Stomach (tissue), 9 donors: Measurements from ENCODE around the gene DHRSX. TPM values are rescaled to one million over a fixed set of nuclear protein-coding genes. Genes with fewer than 3 reads are reported as not detected.

Experiments
- DNase-seq, 2 donors: peaks; one replicate each; pipeline versions ENCODE4 v3.0.0 to v3.0.0-alpha.2; 2013 to 2019
- H3K27ac ChIP-seq, 5 donors: fragments of 200-600 bp in 4 of 5; sonication (generic) in 4 of 5; one replicate each; pipeline ENCODE4 v1.5.1; 2013 to 2019; ENCODE audit warnings: mild to moderate bottlenecking in 1 of 5, moderate library complexity in 1 of 5
- H3K27me3 ChIP-seq, 3 donors: fragments of 200-600 bp; sonication (generic); one replicate each; pipeline ENCODE4 v1.5.1; 2017 to 2019; ENCODE audit warnings: mixed run types in 1 of 3
- H3K36me3 ChIP-seq, 4 donors: fragments of 200-600 bp; sonication (generic); 1 replicate in 3 of 4; 2 replicates in 1 of 4; pipeline ENCODE4 v1.5.1; 2016 to 2019
- H3K4me1 ChIP-seq, 4 donors: fragments of 200-600 bp; sonication (generic); one replicate each; pipeline ENCODE4 v1.5.1; 2016 to 2019
- H3K4me3 ChIP-seq, 4 donors: fragments of 200-600 bp; sonication (generic) in 3 of 4; one replicate each; pipeline ENCODE4 v1.5.1; 2016 to 2019; ENCODE audit warnings: mild to moderate bottlenecking in 1 of 4
- H3K9me3 ChIP-seq, 4 donors: fragments of 200-600 bp; sonication (generic); one replicate each; pipeline ENCODE4 v1.5.1; 2016 to 2019
- CTCF ChIP-seq, 7 experiments: fragments of 450-650 bp in 4 of 7; fragments of 200-600 bp in 3 of 7; sonication (generic) in 3 of 7; IDR thresholded peaks; one replicate each; pipeline ENCODE4 v1.5.1; 2016 to 2019; ENCODE audit warnings: antibody characterized with exemption in 7 of 7, control low read depth in 2 of 7, mild to moderate bottlenecking in 1 of 7
- EP300 ChIP-seq: sonication (generic); formaldehyde crosslinking; IDR thresholded peaks from one replicate; pipeline ENCODE4 v1.6.1; 2017; ENCODE audit warnings: antibody characterized with exemption
- POLR2A ChIP-seq, 4 donors: fragments of 450-650 bp; IDR thresholded peaks; one replicate each; pipeline ENCODE4 v1.6.1; 2016; ENCODE audit warnings: antibody characterized with exemption in 4 of 4, control low read depth in 2 of 4, mild to moderate bottlenecking in 1 of 4, moderate library complexity in 1 of 4
- POLR2AphosphoS5 ChIP-seq, 3 donors: sonication (generic); formaldehyde crosslinking; IDR thresholded peaks; one replicate each; pipeline ENCODE4 v1.6.1; 2016; ENCODE audit warnings: antibody characterized with exemption in 3 of 3
- WGBS, 5 donors: extraction: QIAGEN DNeasy Blood & Tissue Kit in 3 of 5; methylation state at CpG; one replicate each; pipeline versions ENCODE4 v1.1.5 to v1.1.7; 2013 to 2018; 5-methylcytosine and 5-hydroxymethylcytosine counted together
- intact Hi-C: fragments of 100-400 bp; cut with DNase I; formaldehyde crosslinking; loops from one replicate; pipeline ENCODE4 v1.15.1; 2023; ENCODE audit warnings: low total_unique reads
- polyA plus RNA-seq, 3 donors: library from polyadenylated mRNA; stranded (reverse); fragments of 200-250 nt; gene quantifications; one replicate each; pipeline ENCODE4 v1.2.3, GENCODE V29; 2013
- total RNA-seq, 5 donors: library from RNA; depleted of rRNA; stranded (reverse); fragments of >200 nt; gene quantifications; one replicate each; pipeline versions ENCODE4 v1.1.0 to v1.2.3, GENCODE V29; 2014 to 2016
- donor health status: healthy with polysubstance abuse.
- donor health status: Bipolar disorder and iron deficiency.
- donor health status: healthy.

Gene DHRSX
- total and polyA plus RNA-seq, 8 donors = 11.2 to 69.4 (median 21.1) TPM

- Histone ChIP-seq H3K27me3 (no peaks in the 10 kb centered on the region), H3K36me3 (peaks cover 8 to 57% (median 39%) of the 10 kb centered on the region in 4 donors), H3K27ac (no peak overlapping the region), H3K9me3 (peaks cover 0 to 18% (median 9%) of the 10 kb centered on the region in 4 donors), H3K4me1 (no peaks in the 10 kb centered on the region), H3K4me3 (no peak overlapping the region)
- TF ChIP-seq EP300 (no peak), CTCF (IDR thresholded peaks at IDR 0.05) (no peak), POLR2AphosphoS5 (IDR thresholded peaks at IDR 0.05) (no peak), POLR2A (IDR thresholded peaks at IDR 0.05) (no peak)
- WGBS, 5 donors = 88 to 97% (median 93%) methylated on average over 5 to 6 of the region's 6 CpGs
- DNase-seq = no peak
- intact Hi-C loops = no loop called here
Measured at GRCh38 chrX:2226906-2227656, 273.7 kb downstream of the DHRSX start.

GRCh38 chrX:2226182-2226581 is 274.6 kb downstream of the DHRSX start:
- TF ChIP-seq CTCF (IDR thresholded peaks at IDR 0.05) (no peak), POLR2AphosphoS5 (IDR thresholded peaks at IDR 0.05) (no peak), EP300 (no peak), POLR2A (IDR thresholded peaks at IDR 0.05) (no peak)
- no peak overlapping the region for H3K27ac ChIP-seq
- H3K4me3 ChIP-seq = no peak overlapping the region
- no peaks in the 10 kb centered on the region for H3K4me1 ChIP-seq
- no peaks in the 10 kb centered on the region for H3K27me3 ChIP-seq
- peaks cover 0 to 21% (median 9%) of the 10 kb centered on the region in 4 donors for H3K9me3 ChIP-seq
- peaks cover 9 to 65% (median 43%) of the 10 kb centered on the region in 4 donors for H3K36me3 ChIP-seq
- DNase-seq = no peak
- intact Hi-C loops = no loop called here
- 62 to 94% (median 73%) methylated on average over 8 to 9 of the region's 9 CpGs for WGBS, 5 donors

- Histone ChIP-seq H3K4me3 (no peak overlapping the region), H3K36me3 (peaks cover 20 to 65% (median 44%) of the 10 kb centered on the region in 4 donors), H3K27me3 (no peaks in the 10 kb centered on the region), H3K27ac (no peak overlapping the region), H3K4me1 (no peaks in the 10 kb centered on the region), H3K9me3 (peaks cover 6 to 31% (median 20%) of the 10 kb centered on the region in 4 donors)
- TF ChIP-seq CTCF (IDR thresholded peaks at IDR 0.05) = no peak
- no peak for TF ChIP-seq POLR2A (IDR thresholded peaks at IDR 0.05)
- no peak for TF ChIP-seq EP300
- no peak for TF ChIP-seq POLR2AphosphoS5 (IDR thresholded peaks at IDR 0.05)
- WGBS, 5 donors = 91 to 98% (median 96%) methylated on average over 9 of the region's 9 CpGs
- DNase-seq = no peak
- intact Hi-C loops = no loop called here
Measured at GRCh38 chrX:2224597-2225235, 276.1 kb downstream of the DHRSX start.

GRCh38 chrX:2224161-2224560 is 276.6 kb downstream of the DHRSX start:
- no peaks in the 10 kb centered on the region for H3K4me1 ChIP-seq
- no peak overlapping the region for H3K4me3 ChIP-seq
- no peak for DNase-seq
- WGBS, 5 donors = 57 to 90% (median 69%) methylated on average over 6 to 7 of the region's 7 CpGs
- H3K9me3 ChIP-seq = peaks cover 11 to 35% (median 25%) of the 10 kb centered on the region in 4 donors
- H3K27ac ChIP-seq = no peak overlapping the region
- no peak for TF ChIP-seq POLR2A (IDR thresholded peaks at IDR 0.05)
- TF ChIP-seq EP300 = no peak
- no peak for TF ChIP-seq POLR2AphosphoS5 (IDR thresholded peaks at IDR 0.05)
- TF ChIP-seq CTCF (IDR thresholded peaks at IDR 0.05) = no peak
- intact Hi-C loops = no loop called here
- peaks cover 16 to 68% (median 43%) of the 10 kb centered on the region in 4 donors for H3K36me3 ChIP-seq
- H3K27me3 ChIP-seq = no peaks in the 10 kb centered on the region
